Endothelial cell of umbilical vein (primary cell): ENCODE measurements around the gene UGCG. TPM values are rescaled to one million over a fixed set of nuclear protein-coding genes. Genes with fewer than 3 reads are reported as not detected.

ENCODE experiments used
- BruUV-seq: library from RNA; stranded (reverse); fragments of 400-500 nt; replicated peaks from 2 replicates; lab custom pipeline; 2021; lab: Mats Ljungman, UMichigan
- CTCF ChIA-PET: fragments of 300-600, 350-600 bp; sonication (Branson Sonifier 250); formaldehyde crosslinking; loops from one replicate; lab custom pipeline; 2021; ENCODE audit warnings: antibody characterized with exemption, inconsistent platforms; lab: Charles Lee
- POLR2A ChIA-PET: fragments of 300-600, 350-600 bp; sonication (Branson Sonifier 250); formaldehyde crosslinking; loops from one replicate; lab custom pipeline; 2021; ENCODE audit warnings: antibody characterized with exemption, inconsistent platforms; lab: Charles Lee
- DNase-seq: peaks from one replicate; pipeline ENCODE4 v3.0.0-alpha.2; 2011; ENCODE audit warnings: low read depth, low spot score
- FAIRE-seq: peaks from 2 replicates; lab custom pipeline; 2011; peaks lifted over from hg19 to GRCh38; lab: Jason Lieb, UNC
- H2AFZ ChIP-seq: 2 replicates; pipeline ENCODE4 v1.6.0; 2012; ENCODE audit warnings: low read depth, low read length, control low read depth, inconsistent platforms
- H3K27ac ChIP-seq: 2 replicates; pipeline ENCODE4 v1.5.1; 2011; ENCODE audit warnings: low read depth, mild to moderate bottlenecking, control low read depth, low read length, moderate library complexity; ENCODE audit not compliant: insufficient read depth
- H3K27me3 ChIP-seq, 2 experiments: 2 replicates each; pipeline versions ENCODE4 v1.6.0 to v1.6.1; 2011; ENCODE audit warnings: low read length in 2 of 2, mixed read lengths in 1 of 2; ENCODE audit not compliant: control insufficient read depth in 2 of 2, insufficient read depth in 2 of 2
- H3K36me3 ChIP-seq, 2 experiments: 2 replicates in 1 of 2; 3 replicates in 1 of 2; pipeline ENCODE4 v1.5.1; 2011; ENCODE audit warnings: low read length in 2 of 2, mild to moderate bottlenecking in 1 of 2, moderate library complexity in 1 of 2; ENCODE audit not compliant: control insufficient read depth in 2 of 2, insufficient read depth in 2 of 2; ENCODE audit errors: extremely low read depth in 1 of 2
- H3K4me1 ChIP-seq: 3 replicates; pipeline ENCODE4 v1.5.1; 2011; ENCODE audit warnings: mild to moderate bottlenecking, low read length; ENCODE audit not compliant: control insufficient read depth, insufficient read depth; ENCODE audit errors: extremely low read depth
- H3K4me2 ChIP-seq: 2 replicates; pipeline ENCODE4 v1.6.1; 2011; ENCODE audit warnings: low read length, control low read depth, mixed read lengths; ENCODE audit not compliant: insufficient read depth
- H3K4me3 ChIP-seq, 3 experiments: fragments of 200-600 bp in 1 of 3; sonication (generic), shearing (Covaris generic) in 1 of 3; replicated peaks in 1 of 3; 2 replicates each; pipeline ENCODE4 v1.5.1; 2011 to 2016; ENCODE audit warnings: control low read depth in 3 of 3, low read length in 3 of 3, mild to moderate bottlenecking in 2 of 3, inconsistent platforms in 1 of 3, low read depth in 1 of 3, moderate library complexity in 1 of 3; ENCODE audit not compliant: insufficient read depth in 1 of 3
- H3K79me2 ChIP-seq: 2 replicates; pipeline ENCODE4 v1.6.0; 2012; ENCODE audit warnings: low read length, inconsistent platforms; ENCODE audit not compliant: control insufficient read depth, insufficient read depth
- H3K9ac ChIP-seq: replicated peaks from 2 replicates; pipeline ENCODE3; 2011; ENCODE audit warnings: low read length, control low read depth; ENCODE audit not compliant: insufficient read depth; ENCODE audit errors: extremely low read depth
- H3K9me1 ChIP-seq: replicated peaks from 3 replicates; pipeline ENCODE4 v1.6.0; 2011; ENCODE audit warnings: mild to moderate bottlenecking, low read length; ENCODE audit not compliant: control insufficient read depth, insufficient read depth; ENCODE audit errors: extremely low read depth
- H3K9me3 ChIP-seq: replicated peaks from 2 replicates; pipeline ENCODE4 v1.5.1; 2012; ENCODE audit warnings: low read length, inconsistent platforms; ENCODE audit not compliant: control insufficient read depth, insufficient read depth
- H4K20me1 ChIP-seq: replicated peaks from 2 replicates; pipeline ENCODE3; 2011; ENCODE audit warnings: mild to moderate bottlenecking, low read length; ENCODE audit not compliant: control insufficient read depth, insufficient read depth; ENCODE audit errors: extremely low read depth
- CTCF ChIP-seq, 2 donors: IDR thresholded peaks; 1 replicate in 1 of 2; 2 replicates in 1 of 2; pipeline ENCODE4 v1.5.1; 2011; ENCODE audit warnings: low read length in 2 of 2, mild to moderate bottlenecking in 2 of 2, moderate library complexity in 2 of 2, control low read depth in 1 of 2, inconsistent platforms in 1 of 2, low read depth in 1 of 2; ENCODE audit not compliant: insufficient read depth in 1 of 2; ENCODE audit errors: extremely low read depth in 1 of 2
- EZH2 ChIP-seq: IDR thresholded peaks from 2 replicates; pipeline ENCODE4 v1.6.1; 2012; ENCODE audit warnings: borderline replicate concordance, low read depth, mild to moderate bottlenecking, moderate library complexity, low read length, inconsistent platforms; ENCODE audit not compliant: severe bottlenecking
- FOS ChIP-seq: IDR thresholded peaks from 2 replicates; pipeline ENCODE4 v1.6.1; 2011; ENCODE audit warnings: mild to moderate bottlenecking, low read length, moderate library complexity, borderline replicate concordance; ENCODE audit not compliant: insufficient read depth
- GATA2 ChIP-seq: IDR thresholded peaks from 2 replicates; pipeline ENCODE4 v1.7.0; 2011; ENCODE audit warnings: low read depth, mild to moderate bottlenecking, moderate library complexity, mixed read lengths, low read length; ENCODE audit not compliant: insufficient read length, insufficient read depth
- JUN ChIP-seq: IDR thresholded peaks from 2 replicates; pipeline ENCODE4 v1.6.1; 2011; ENCODE audit warnings: borderline replicate concordance, low read depth; ENCODE audit not compliant: insufficient read length, insufficient read depth
- MAX ChIP-seq: IDR thresholded peaks from 2 replicates; pipeline ENCODE4 v1.6.1; 2011; ENCODE audit not compliant: insufficient read depth, insufficient read length
- MYC ChIP-seq: IDR thresholded peaks from one replicate; pipeline ENCODE4 v1.6.1; 2011; ENCODE audit warnings: mild to moderate bottlenecking, low read depth, low read length
- POLR2A ChIP-seq: IDR thresholded peaks from 2 replicates; pipeline ENCODE4 v1.6.1; 2012; ENCODE audit warnings: low read depth, mild to moderate bottlenecking, control low read depth, low read length
- POLR2AphosphoS5 ChIP-seq: IDR thresholded peaks from 2 replicates; pipeline ENCODE4 v1.6.1; 2012; ENCODE audit warnings: low read depth, mild to moderate bottlenecking, control low read depth, low read length, moderate library complexity; ENCODE audit not compliant: insufficient read depth
- dilution Hi-C: fragments of 300-500 bp; cut with MboI; formaldehyde crosslinking; loops from one replicate; pipeline ENCODE4 v1.15.0; 2019; ENCODE audit warnings: low sequenced_read_pairs; ENCODE audit not compliant: extremely low pct_ligation_motif_present
- intact Hi-C: fragments of 100-400 bp; cut with micrococcal nuclease; formaldehyde crosslinking; loops from one replicate; pipeline ENCODE4 v1.10.0; 2022
- polyA plus RNA-seq, 4 experiments: library from polyadenylated mRNA; depleted of rRNA in 3 of 4; stranded (reverse) in 3 of 4; unstranded in 1 of 4; fragments of >200 nt; gene quantifications; 2 replicates each; pipeline versions ENCODE4 v1.2.1 to v1.2.3, GENCODE V29; 2011 to 2012; ENCODE audit warnings: missing spikeins in 1 of 4
- total RNA-seq: library from RNA; stranded (reverse); gene quantifications from 2 replicates; pipeline ENCODE4 v1.2.3, GENCODE V29; 2021

UGCG gene
- total and polyA plus RNA-seq, 2 donors (not counting 3 experiments of a cell fraction or from before 2014, with no cell fraction given): 28.5 to 38.5 TPM

DNA sequence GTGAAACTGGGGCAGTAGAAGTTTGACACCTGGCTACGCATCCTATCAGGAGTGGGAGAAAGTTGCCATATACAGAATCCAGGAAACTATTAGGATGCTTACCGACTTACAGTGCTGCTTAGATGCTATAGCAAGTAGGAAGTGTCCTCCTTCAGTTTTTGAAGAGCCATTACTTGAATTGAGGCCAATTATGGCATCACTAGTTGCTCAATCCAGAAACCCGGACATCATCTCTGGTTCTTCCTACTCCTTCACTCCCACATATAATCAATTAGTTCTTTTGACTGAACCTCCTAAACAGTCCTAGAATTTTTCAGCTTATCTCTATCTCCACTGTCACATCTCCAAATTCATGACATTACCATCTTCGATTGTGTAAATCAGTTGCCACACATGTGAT lies 41.8 kb upstream of the UGCG start:
- TF ChIP-seq MAX (no peak), POLR2A (no peak), EZH2 (no peak), CTCF (IDR thresholded peaks at IDR 0.05; ENCODE audit: extremely low read depth in 1 of 2, insufficient read depth in 1 of 2, low read depth in 1 of 2, low read length in 2 of 2) (no peak)
- FAIRE-seq: no peak
- BruUV-seq: no TSS peak
- no peaks in the 10 kb centered on the region for H3K79me2 ChIP-seq
- H3K4me1 ChIP-seq: peaks cover 10% of the 10 kb centered on the region
- CTCF ChIA-PET: interaction anchor here (0.7 to 1.0 kb wide), 2 partner anchors 16 to 220 kb away, joined by 3 read pairs; no protein-coding TSS in a partner anchor
- dilution Hi-C loops (no loop called here), intact Hi-C loops (no loop called here)
- no peaks in the 10 kb centered on the region for H3K27me3 ChIP-seq
- H3K9ac ChIP-seq: no peak overlapping the region
- DNase-seq: no peak
- H3K4me3 ChIP-seq: no peak overlapping the region
- H3K9me1 ChIP-seq: no peaks in the 10 kb centered on the region
- no peaks in the 10 kb centered on the region for H3K36me3 ChIP-seq
- POLR2A ChIA-PET: no interaction called here
- no peak overlapping the region for H2AFZ ChIP-seq
- no peaks in the 10 kb centered on the region for H4K20me1 ChIP-seq
- no peak overlapping the region for H3K4me2 ChIP-seq
- H3K27ac ChIP-seq: no peak overlapping the region
- no peaks in the 10 kb centered on the region for H3K9me3 ChIP-seq

- Histone ChIP-seq H2AFZ (no peak overlapping the region), H3K4me1 (no peaks in the 10 kb centered on the region), H3K9me3 (no peaks in the 10 kb centered on the region), H3K27me3 (no peaks in the 10 kb centered on the region), H3K9ac (no peak overlapping the region), H3K9me1 (no peaks in the 10 kb centered on the region), H4K20me1 (no peaks in the 10 kb centered on the region), H3K36me3 (no peaks in the 10 kb centered on the region), H3K4me3 (no peak overlapping the region), H3K79me2 (no peaks in the 10 kb centered on the region), H3K4me2 (no peak overlapping the region), H3K27ac (no peak overlapping the region)
- FAIRE-seq (no peak), DNase-seq (no peak)
- intact Hi-C loops: no loop called here
- dilution Hi-C loops: no loop called here
- ChIA-PET CTCF (no interaction called here), POLR2A (no interaction called here)
- TF ChIP-seq MAX: no peak
- no peak for TF ChIP-seq POLR2A
- TF ChIP-seq FOS: no peak
- TF ChIP-seq GATA2: no peak
- TF ChIP-seq POLR2AphosphoS5: no peak
- TF ChIP-seq MYC: no peak
- TF ChIP-seq CTCF (IDR thresholded peaks at IDR 0.05; ENCODE audit: extremely low read depth in 1 of 2, insufficient read depth in 1 of 2, low read depth in 1 of 2, low read length in 2 of 2): no peak
- no peak for TF ChIP-seq EZH2
- no peak for TF ChIP-seq JUN
- BruUV-seq: no TSS peak
These were observed 38.9 kb upstream of the UGCG start for GRCh38 chr9:111857555-111858211.
